GM23248 (cell line): ENCODE data around the gene TSPYL4. TPM values are rescaled to one million over a fixed set of nuclear protein-coding genes. Genes with fewer than 3 reads are reported as not detected.

ENCODE experiments used
- DNase-seq: peaks from one replicate; pipeline ENCODE4 v3.0.0-alpha.2; 2015
- H2AFZ ChIP-seq: fragments of 200-600 bp; sonication (generic); 2 replicates; pipeline ENCODE4 v1.6.1; 2016; ENCODE audit warnings: antibody characterized with exemption
- H3F3A ChIP-seq: fragments of 200-600 bp; sonication (generic); 2 replicates; pipeline ENCODE4 v1.6.1; 2016; ENCODE audit warnings: mild to moderate bottlenecking, antibody characterized with exemption, mixed run types; ENCODE audit not compliant: insufficient read depth
- H3K27ac ChIP-seq: fragments of 200-600 bp; sonication (generic); 2 replicates; pipeline ENCODE4 v1.5.1; 2016; ENCODE audit warnings: mild to moderate bottlenecking
- H3K27me3 ChIP-seq: fragments of 200-600 bp; sonication (generic); replicated peaks from 2 replicates; pipeline ENCODE4 v1.6.1; 2016; ENCODE audit warnings: mild to moderate bottlenecking; ENCODE audit not compliant: insufficient read depth
- H3K36me3 ChIP-seq: fragments of 200-600 bp; sonication (generic); 2 replicates; pipeline ENCODE4 v1.6.1; 2016; ENCODE audit warnings: low read depth, mild to moderate bottlenecking
- H3K4me1 ChIP-seq: fragments of 200-600 bp; sonication (generic); 2 replicates; pipeline ENCODE4 v1.6.1; 2016; ENCODE audit warnings: mild to moderate bottlenecking; ENCODE audit not compliant: insufficient read depth
- H3K4me2 ChIP-seq: fragments of 200-600 bp; sonication (generic); one replicate; pipeline ENCODE4 v1.6.1; 2016; ENCODE audit warnings: mild to moderate bottlenecking; ENCODE audit not compliant: unreplicated experiment
- H3K4me3 ChIP-seq: fragments of 200-600 bp; sonication (generic); 2 replicates; pipeline ENCODE4 v1.5.1; 2016; ENCODE audit warnings: mild to moderate bottlenecking
- H3K79me2 ChIP-seq: fragments of 200-600 bp; sonication (generic); 2 replicates; pipeline ENCODE4 v1.6.1; 2016; ENCODE audit warnings: mild to moderate bottlenecking; ENCODE audit not compliant: insufficient read depth
- H3K9ac ChIP-seq: fragments of 200-600 bp; sonication (generic); 2 replicates; pipeline ENCODE4 v1.6.1; 2016; ENCODE audit warnings: mild to moderate bottlenecking
- H3K9me2 ChIP-seq: fragments of 200-600 bp; sonication (generic); 2 replicates; pipeline ENCODE4 v1.6.1; 2016; ENCODE audit warnings: mixed run types, mild to moderate bottlenecking, moderate library complexity; ENCODE audit not compliant: insufficient read depth
- H3K9me3 ChIP-seq: fragments of 200-600 bp; sonication (generic); one replicate; pipeline ENCODE4 v1.6.1; 2017; ENCODE audit warnings: low read depth
- H4K20me1 ChIP-seq: fragments of 200-600 bp; sonication (generic); 2 replicates; pipeline ENCODE4 v1.6.0; 2016; ENCODE audit not compliant: insufficient read depth
- EZH2 ChIP-seq: fragments of 200-600 bp; sonication (generic); IDR thresholded peaks from 2 replicates; pipeline ENCODE4 v1.6.1; 2018; ENCODE audit warnings: antibody characterized with exemption, mild to moderate bottlenecking; ENCODE audit not compliant: insufficient read depth, poor library complexity, severe bottlenecking
- EZH2phosphoT487 ChIP-seq: fragments of 200-600 bp; sonication (generic); IDR thresholded peaks from 2 replicates; pipeline ENCODE4 v1.6.1; 2018; ENCODE audit warnings: antibody characterized with exemption, moderate library complexity, mild to moderate bottlenecking, low read depth; ENCODE audit not compliant: insufficient read depth
- WGBS, 2 experiments: methylation state at CpG; one replicate each; pipeline ENCODE4 v1.1.6; 2015 to 2017; ENCODE audit warnings: low lambda C conversion rate in 2 of 2, low coverage in 1 of 2; ENCODE audit errors: missing lambda C conversion rate in 2 of 2; 5-methylcytosine and 5-hydroxymethylcytosine counted together
- in situ Hi-C: fragments of 300-500 bp; cut with MboI; formaldehyde crosslinking; loops from 2 replicates; pipeline ENCODE4 v1.15.0; 2020
- polyA plus RNA-seq: library from polyadenylated mRNA; unstranded; fragments of >200 nt; fragmentation: Nextera tagmentation; extraction: Ambion mirVana; gene quantifications from 2 replicates; pipeline ENCODE4 v1.2.1, GENCODE V29; 2016
- total RNA-seq: library from RNA; depleted of rRNA; stranded (reverse); fragments of >200 nt; shearing (Covaris generic); gene quantifications from 2 replicates; pipeline ENCODE4 v1.2.3, GENCODE V29; 2014

The TSPYL4 gene
- total and polyA plus RNA-seq, 2 experiments from 2014 or later = 32.3 to 38.2 TPM

DNA sequence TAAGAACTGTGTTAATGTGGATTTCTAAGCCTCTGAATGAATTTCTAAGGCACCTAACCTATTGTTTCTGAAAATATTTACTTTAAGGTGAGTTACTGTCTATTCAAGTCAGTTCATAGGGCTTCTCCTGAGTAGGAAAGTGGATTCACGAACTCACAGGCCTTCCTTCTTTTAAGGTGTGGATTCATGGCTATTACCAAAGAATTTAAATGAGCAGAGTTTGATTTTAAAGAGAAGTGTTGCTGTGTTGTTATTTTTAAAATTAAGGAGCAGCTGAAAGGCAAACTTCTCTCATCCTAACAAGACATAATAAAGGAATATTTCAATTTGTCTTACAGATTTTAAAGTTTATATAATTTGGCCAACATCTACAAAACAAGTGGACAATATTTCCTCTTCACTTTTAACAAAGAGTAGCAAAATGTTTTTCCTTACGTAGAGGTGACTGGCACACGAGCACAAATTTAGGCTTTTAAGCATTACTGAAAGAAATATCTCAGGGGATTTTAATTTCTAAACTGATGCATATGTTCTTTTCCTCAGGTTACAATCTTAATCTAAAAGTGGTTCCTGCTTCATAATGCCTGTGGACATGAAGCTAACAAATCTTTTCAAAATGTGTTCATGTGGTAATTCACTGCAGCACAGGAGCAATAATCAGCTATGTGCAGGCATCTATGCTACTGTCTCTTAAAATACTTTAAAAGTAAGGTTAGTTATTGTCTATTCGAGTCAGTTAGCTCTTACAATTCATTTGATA lies 602 bp upstream of the TSPYL4 start:
- in situ Hi-C loops = no loop called here
- 2 to 4% methylated on average over 4 of the region's 4 CpGs for WGBS, 2 experiments

DNA sequence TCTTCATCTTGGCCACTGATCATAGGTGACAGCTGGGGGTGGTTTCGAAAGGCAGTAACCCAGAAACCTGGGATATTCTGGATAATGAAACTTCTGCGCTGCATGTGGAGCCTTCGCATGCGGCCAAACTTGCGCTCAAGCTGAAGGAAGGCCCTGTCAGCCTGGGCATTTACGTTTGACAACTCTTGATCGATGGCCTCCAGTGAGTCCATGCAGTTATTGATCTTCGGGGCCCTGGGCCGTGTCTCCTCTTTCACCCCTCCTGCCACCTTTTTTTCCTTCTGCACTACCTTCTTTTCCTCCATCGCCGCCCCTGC lies 729 bp downstream of the TSPYL4 start:
- peaks cover 32% of the 10 kb centered on the region for H3F3A ChIP-seq
- H3K36me3 ChIP-seq = peaks cover 6% of the 10 kb centered on the region; the same call in 1 of the 2 replicates
- peak overlapping the region; percentile 87 for H3K27ac ChIP-seq
- peaks cover 72% of the 10 kb centered on the region for H3K79me2 ChIP-seq
- peak overlapping the region; percentile 93 for H2AFZ ChIP-seq
- peak overlapping the region; percentile 92 for H3K9ac ChIP-seq
- peak overlapping the region; percentile 96 for H3K4me3 ChIP-seq
- in situ Hi-C loops = no loop called here
- H3K9me3 ChIP-seq = no peaks in the 10 kb centered on the region
- peaks cover 55% of the 10 kb centered on the region for H3K4me1 ChIP-seq
- H3K27me3 ChIP-seq = no peaks in the 10 kb centered on the region
- no peaks in the 10 kb centered on the region for H3K9me2 ChIP-seq
- peak overlapping the region; percentile 96 for H3K4me2 ChIP-seq
- no peak for DNase-seq
- 2% methylated on average over 11 of the region's 11 CpGs for WGBS, 2 experiments
- H4K20me1 ChIP-seq = no peaks in the 10 kb centered on the region
- no peak for TF ChIP-seq EZH2phosphoT487

More for the DNA sequence above, 602 bp upstream of the TSPYL4 start:
- no peaks in the 10 kb centered on the region for H3K9me3 ChIP-seq
- TF ChIP-seq EZH2phosphoT487 (no peak), EZH2 (no peak)
- H3F3A ChIP-seq = peaks cover 31% of the 10 kb centered on the region
- no peaks in the 10 kb centered on the region for H4K20me1 ChIP-seq
- peak overlapping the region; percentile 93 for H2AFZ ChIP-seq
- no peaks in the 10 kb centered on the region for H3K27me3 ChIP-seq
- H3K79me2 ChIP-seq = peaks cover 59% of the 10 kb centered on the region
- DNase-seq = peak; percentile 22
- H3K4me3 ChIP-seq = peak overlapping the region; percentile 96
- peaks cover 4% of the 10 kb centered on the region; the same call in 1 of the 2 replicates for H3K36me3 ChIP-seq
- peak overlapping the region; percentile 96 for H3K4me2 ChIP-seq
- H3K4me1 ChIP-seq = peaks cover 47% of the 10 kb centered on the region
- peak overlapping the region; percentile 87 for H3K27ac ChIP-seq
- peak overlapping the region; percentile 92 for H3K9ac ChIP-seq
- no peaks in the 10 kb centered on the region for H3K9me2 ChIP-seq

GRCh38 chr6:116251568-116252384 lies 2.1 kb downstream of the TSPYL4 start:
- Histone ChIP-seq H3K27me3 (no peaks in the 10 kb centered on the region), H3K4me2 (peak overlapping the region; percentile 96), H3K4me1 (peaks cover 55% of the 10 kb centered on the region), H4K20me1 (no peaks in the 10 kb centered on the region), H3K9me3 (no peaks in the 10 kb centered on the region), H3K9me2 (no peaks in the 10 kb centered on the region), H3K79me2 (peaks cover 77% of the 10 kb centered on the region), H3K9ac (peak overlapping the region; percentile 64), H3K4me3 (peak overlapping the region; percentile 96), H3F3A (peaks cover 42% of the 10 kb centered on the region), H3K27ac (peak overlapping the region; percentile 68), H2AFZ (peak overlapping the region; percentile 32), H3K36me3 (peaks cover 6% of the 10 kb centered on the region; the same call in 1 of the 2 replicates)
- no peak for TF ChIP-seq EZH2phosphoT487
- no peak for TF ChIP-seq EZH2
- WGBS, 2 experiments = 40 to 42% methylated on average over 6 of the region's 6 CpGs
- peak; percentile 89 for DNase-seq
- in situ Hi-C loops = no loop called here

- 87 to 92% methylated on average over 2 of the region's 2 CpGs for WGBS, 2 experiments
- no peak overlapping the region for H3K9ac ChIP-seq
- in situ Hi-C loops = no loop called here
These were observed 5.3 kb downstream of the TSPYL4 start for GRCh38 chr6:116248577-116248976.

More at GRCh38 chr6:116248577-116248976, 5.3 kb downstream of the TSPYL4 start:
- DNase-seq = no peak
- Histone ChIP-seq H3K27ac (no peak overlapping the region), H3K36me3 (peaks cover 6% of the 10 kb centered on the region; the same call in 1 of the 2 replicates), H3F3A (peaks cover 37% of the 10 kb centered on the region), H3K4me1 (peaks cover 53% of the 10 kb centered on the region), H3K4me2 (peak overlapping the region; percentile 96), H3K27me3 (no peaks in the 10 kb centered on the region), H3K4me3 (0 out of 2 replicates have a peak overlapping the region, but pooled peaks have one; percentile 96), H3K9me2 (no peaks in the 10 kb centered on the region), H3K9me3 (no peaks in the 10 kb centered on the region), H2AFZ (no peak overlapping the region), H4K20me1 (no peaks in the 10 kb centered on the region), H3K79me2 (peaks cover 58% of the 10 kb centered on the region)
- TF ChIP-seq EZH2phosphoT487 = no peak
